HFF-Myc (cell line): ENCODE results near the gene ZNF683.

Experiments
- DNase-seq: peaks from one replicate; pipeline ENCODE4 v3.0.0-alpha.2; 2011; ENCODE audit warnings: low read depth; ENCODE audit errors: extremely low read depth
- H3K4me3 ChIP-seq: replicated peaks from 2 replicates; pipeline ENCODE4 v1.5.1; 2011; ENCODE audit warnings: low read depth, mild to moderate bottlenecking, control low read depth, low read length
- TF ChIP-seq, protein P1 (sequence below): IDR thresholded peaks from 2 replicates; pipeline ENCODE4 v1.5.1; 2012; ENCODE audit warnings: mild to moderate bottlenecking, low read depth, low read length, control low read depth; ENCODE audit errors: missing control alignments

The ZNF683 gene

DNA sequence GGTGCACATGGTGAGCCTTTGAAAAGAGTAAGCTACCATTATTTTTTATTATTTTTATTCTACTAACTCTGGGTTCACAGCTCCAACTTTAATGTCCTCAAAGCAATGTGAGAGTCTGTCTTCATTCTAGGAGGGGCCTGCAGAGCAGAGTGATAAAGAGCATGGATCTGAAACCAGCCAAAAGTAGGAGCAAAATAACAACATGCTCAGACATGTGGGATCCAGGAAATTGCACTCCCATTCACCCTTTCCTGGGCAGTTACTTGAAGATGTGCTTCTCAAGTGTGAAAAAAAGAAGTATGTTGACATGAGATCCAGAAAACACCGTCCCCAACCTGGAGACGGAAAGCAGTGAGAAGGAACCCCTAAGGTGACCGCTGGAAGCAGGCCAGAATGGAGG is 29.3 kb upstream of the ZNF683 start:
- TF ChIP-seq, protein P1, sequence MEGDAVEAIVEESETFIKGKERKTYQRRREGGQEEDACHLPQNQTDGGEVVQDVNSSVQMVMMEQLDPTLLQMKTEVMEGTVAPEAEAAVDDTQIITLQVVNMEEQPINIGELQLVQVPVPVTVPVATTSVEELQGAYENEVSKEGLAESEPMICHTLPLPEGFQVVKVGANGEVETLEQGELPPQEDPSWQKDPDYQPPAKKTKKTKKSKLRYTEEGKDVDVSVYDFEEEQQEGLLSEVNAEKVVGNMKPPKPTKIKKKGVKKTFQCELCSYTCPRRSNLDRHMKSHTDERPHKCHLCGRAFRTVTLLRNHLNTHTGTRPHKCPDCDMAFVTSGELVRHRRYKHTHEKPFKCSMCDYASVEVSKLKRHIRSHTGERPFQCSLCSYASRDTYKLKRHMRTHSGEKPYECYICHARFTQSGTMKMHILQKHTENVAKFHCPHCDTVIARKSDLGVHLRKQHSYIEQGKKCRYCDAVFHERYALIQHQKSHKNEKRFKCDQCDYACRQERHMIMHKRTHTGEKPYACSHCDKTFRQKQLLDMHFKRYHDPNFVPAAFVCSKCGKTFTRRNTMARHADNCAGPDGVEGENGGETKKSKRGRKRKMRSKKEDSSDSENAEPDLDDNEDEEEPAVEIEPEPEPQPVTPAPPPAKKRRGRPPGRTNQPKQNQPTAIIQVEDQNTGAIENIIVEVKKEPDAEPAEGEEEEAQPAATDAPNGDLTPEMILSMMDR, result no peak

DNA sequence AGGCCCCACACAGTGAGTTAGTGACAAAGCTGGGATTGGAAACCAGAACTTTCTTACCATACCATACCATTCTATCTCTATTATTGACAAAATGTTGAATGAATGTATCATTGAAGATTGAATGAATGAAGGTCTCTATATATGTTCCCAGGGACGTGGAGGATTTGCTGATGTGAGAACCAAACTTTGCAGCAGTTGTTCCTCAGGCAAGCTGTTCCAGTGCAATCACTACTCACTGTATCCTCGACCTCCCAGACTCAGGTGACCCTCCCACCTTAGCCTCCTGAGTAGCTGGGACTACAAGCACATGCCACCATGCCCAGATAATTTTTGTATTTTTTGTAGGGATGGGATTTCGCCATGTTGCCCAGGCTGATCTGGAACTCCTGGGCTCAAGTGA is 26.5 kb upstream of the ZNF683 start:
- TF ChIP-seq, protein P1, result no peak
- no peak for DNase-seq
- no peak overlapping the region for H3K4me3 ChIP-seq

More for the DNA sequence above, 29.3 kb upstream of the ZNF683 start:
- H3K4me3 ChIP-seq, result no peak overlapping the region
- DNase-seq, result no peak

DNA sequence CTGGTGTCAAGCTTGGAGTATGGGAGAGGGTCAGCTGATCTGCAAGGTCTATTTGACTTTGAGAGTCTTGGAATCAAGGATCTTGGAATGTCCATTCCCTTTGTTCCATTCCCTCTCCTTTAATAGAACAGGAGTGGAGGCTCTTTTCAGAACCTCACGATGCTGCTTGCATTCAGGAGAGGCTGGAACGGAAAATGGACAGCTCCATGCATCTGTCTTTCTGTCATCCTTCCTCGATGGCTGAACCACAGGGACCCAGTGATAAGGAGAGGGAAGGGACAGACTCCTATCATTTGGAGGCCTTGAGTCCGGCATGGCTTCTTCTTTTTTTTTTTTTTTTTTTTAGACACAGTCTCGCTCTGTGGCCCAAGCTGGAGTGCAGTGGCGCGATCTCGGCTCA is 23.2 kb upstream of the ZNF683 start:
- no peak overlapping the region for H3K4me3 ChIP-seq
- no peak for DNase-seq
- TF ChIP-seq, protein P1, result no peak

DNA sequence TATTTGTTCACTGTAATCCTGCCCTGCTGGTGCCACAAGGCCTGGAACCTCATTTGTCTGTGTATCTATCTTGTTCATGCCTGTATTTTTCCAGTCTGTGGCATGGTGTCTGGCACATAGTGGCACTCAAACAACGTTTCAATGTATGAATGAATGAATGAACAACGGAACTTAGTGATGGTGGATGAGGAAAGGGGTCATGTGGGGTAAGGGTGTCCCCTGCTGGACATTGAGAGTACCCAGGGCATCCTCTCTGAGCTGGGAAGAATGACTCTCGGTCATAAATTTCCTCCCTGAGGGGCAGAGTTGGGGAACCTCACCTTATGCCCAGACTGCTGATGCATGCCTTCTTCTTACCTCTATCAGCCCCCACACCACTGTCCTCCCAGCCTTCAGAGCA is 18.9 kb upstream of the ZNF683 start:
- TF ChIP-seq, protein P1, result peak; percentile 83
- H3K4me3 ChIP-seq, result no peak overlapping the region
- DNase-seq, result peak; percentile 33

DNA sequence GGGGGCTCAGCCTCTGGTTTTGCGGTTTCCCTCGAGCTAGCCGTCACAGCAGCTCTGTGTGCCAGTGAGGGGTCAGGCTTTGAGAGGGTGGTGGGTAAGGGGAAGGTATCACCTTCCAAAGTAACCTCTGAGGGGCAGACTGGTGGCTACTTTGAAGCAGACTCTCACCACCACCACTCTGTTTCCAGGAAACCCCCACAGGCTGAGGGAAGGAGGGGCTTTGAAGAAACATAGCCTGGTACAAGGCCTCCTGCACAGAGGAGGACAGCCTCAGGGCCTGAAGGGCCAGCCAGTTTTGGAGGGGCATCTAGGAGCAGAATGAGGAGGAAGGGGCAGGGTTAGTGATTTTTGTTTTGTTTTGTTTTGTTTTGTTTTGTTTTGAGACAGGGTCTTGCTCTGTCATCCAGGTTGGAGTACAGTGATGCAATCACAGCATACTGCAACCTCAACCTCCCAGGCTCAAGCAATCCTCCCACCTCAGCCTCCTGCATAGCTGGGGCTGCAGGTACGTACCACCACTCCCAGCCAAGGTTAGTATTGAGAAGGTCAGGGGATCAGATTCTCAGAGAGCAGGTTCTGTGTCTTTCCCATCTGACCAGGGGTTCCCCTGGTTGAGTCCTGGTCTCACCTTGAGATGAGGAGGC is 17.2 kb upstream of the ZNF683 start:
- DNase-seq, result no peak
- TF ChIP-seq, protein P1, result no peak
- no peak overlapping the region for H3K4me3 ChIP-seq

DNA sequence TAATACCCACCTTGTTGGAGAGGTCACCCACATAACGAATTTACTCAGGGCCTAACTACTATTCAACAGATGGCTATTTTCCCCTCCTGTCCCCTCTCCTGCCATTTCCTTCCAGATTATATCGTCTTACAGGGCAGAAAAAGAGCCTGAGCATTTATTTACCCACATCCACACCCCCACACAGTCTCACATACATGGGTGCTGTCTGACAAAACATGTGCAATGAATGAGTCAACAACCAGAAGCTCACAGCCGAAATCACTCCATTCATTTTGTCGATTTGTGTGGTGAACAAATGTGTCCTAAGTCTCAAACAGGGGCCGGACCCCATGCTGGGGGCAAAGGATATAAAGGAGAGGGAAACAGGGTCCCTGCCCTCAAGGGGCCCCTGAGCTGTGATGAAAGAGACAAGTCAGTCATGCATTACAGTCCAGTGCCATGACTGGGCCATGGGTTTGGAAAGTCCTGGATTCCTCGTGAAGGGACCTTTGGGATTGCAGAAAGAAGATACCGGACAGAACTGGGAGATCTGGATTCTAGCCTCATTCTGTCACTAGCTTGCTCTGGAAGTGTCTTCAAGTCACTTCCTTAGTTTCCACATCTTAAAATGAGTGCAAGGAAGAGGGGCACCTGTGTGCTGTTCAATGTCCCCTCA is 16.4 kb upstream of the ZNF683 start:
- no peak overlapping the region for H3K4me3 ChIP-seq
- no peak for DNase-seq
- TF ChIP-seq, protein P1, result no peak
